Mesenchymal stem cell (in vitro differentiated cells and primary cell): ENCODE results near the gene KIF18B.
A peak's percentile ranks its signal among the peaks of the same experiment; 100 is the strongest.

ENCODE experiments used
- DNase-seq: peaks from one replicate; pipeline ENCODE4 v3.0.0-alpha.2; 2013
- H2AFZ ChIP-seq: one replicate; pipeline ENCODE4 v1.6.1; 2013; ENCODE audit warnings: low read depth, mild to moderate bottlenecking, control low read depth, inconsistent platforms, low read length, moderate library complexity
- H2AK5ac ChIP-seq: 2 replicates; pipeline ENCODE4 v1.6.1; 2013; ENCODE audit warnings: low read length, moderate library complexity, mild to moderate bottlenecking, inconsistent platforms; ENCODE audit not compliant: severe bottlenecking
- H2BK120ac ChIP-seq: one replicate; pipeline ENCODE4 v1.6.1; 2013; ENCODE audit warnings: low read depth, mild to moderate bottlenecking, inconsistent platforms, low read length, moderate library complexity
- H2BK12ac ChIP-seq, 2 experiments: one replicate each; pipeline ENCODE4 v1.6.1; 2013; ENCODE audit warnings: inconsistent platforms in 2 of 2, low read length in 2 of 2, mild to moderate bottlenecking in 2 of 2, moderate library complexity in 2 of 2, control low read depth in 1 of 2
- H2BK15ac ChIP-seq: one replicate; pipeline ENCODE4 v1.6.1; 2013; ENCODE audit warnings: mild to moderate bottlenecking, low read depth, inconsistent platforms; ENCODE audit not compliant: poor library complexity, severe bottlenecking
- H2BK5ac ChIP-seq: 2 replicates; pipeline ENCODE4 v1.6.1; 2013; ENCODE audit warnings: low read depth, mild to moderate bottlenecking, low read length, control low read depth, inconsistent platforms; ENCODE audit not compliant: poor library complexity, severe bottlenecking
- H3K14ac ChIP-seq, 2 experiments: one replicate each; pipeline ENCODE4 v1.6.1; 2013; ENCODE audit warnings: inconsistent platforms in 2 of 2, low read length in 2 of 2, control low read depth in 1 of 2, mild to moderate bottlenecking in 1 of 2, moderate library complexity in 1 of 2
- H3K18ac ChIP-seq, 2 experiments: one replicate each; pipeline ENCODE4 v1.6.1; 2013; ENCODE audit warnings: inconsistent platforms in 2 of 2, low read length in 2 of 2, control low read depth in 1 of 2, low read depth in 1 of 2, mild to moderate bottlenecking in 1 of 2
- H3K23ac ChIP-seq, 2 experiments: one replicate each; pipeline ENCODE4 v1.6.1; 2013; ENCODE audit warnings: inconsistent platforms in 2 of 2, low read length in 2 of 2, mild to moderate bottlenecking in 2 of 2, moderate library complexity in 2 of 2, control low read depth in 1 of 2
- H3K27ac ChIP-seq: 2 replicates; pipeline ENCODE4 v1.5.1; 2013; ENCODE audit warnings: mild to moderate bottlenecking, moderate library complexity, low read length, control low read depth, inconsistent platforms; ENCODE audit not compliant: poor library complexity, severe bottlenecking
- H3K27me3 ChIP-seq, 2 experiments: 2 replicates each; pipeline versions ENCODE4 v1.6.1 to v1.7.0; 2013; ENCODE audit warnings: low read length in 2 of 2, mild to moderate bottlenecking in 2 of 2, moderate library complexity in 2 of 2, control low read depth in 1 of 2, inconsistent platforms in 1 of 2; ENCODE audit not compliant: control insufficient read depth in 1 of 2, insufficient read depth in 1 of 2
- H3K36me3 ChIP-seq, 2 experiments: 2 replicates each; pipeline versions ENCODE4 v1.6.1 to v1.7.0; 2013; ENCODE audit warnings: low read length in 2 of 2, control low read depth in 1 of 2, inconsistent platforms in 1 of 2, low read depth in 1 of 2, mild to moderate bottlenecking in 1 of 2; ENCODE audit not compliant: insufficient read depth in 2 of 2, control insufficient read depth in 1 of 2
- H3K4ac ChIP-seq, 2 experiments: one replicate each; pipeline ENCODE4 v1.6.1; 2013; ENCODE audit warnings: inconsistent platforms in 2 of 2, low read length in 2 of 2, mild to moderate bottlenecking in 2 of 2, moderate library complexity in 2 of 2, control low read depth in 1 of 2, low read depth in 1 of 2
- H3K4me1 ChIP-seq: 2 replicates; pipeline ENCODE4 v1.6.1; 2013; ENCODE audit warnings: low read depth, low read length, control low read depth; ENCODE audit not compliant: control insufficient read depth, insufficient read depth
- H3K4me2 ChIP-seq: 2 replicates; pipeline ENCODE4 v1.6.1; 2013; ENCODE audit warnings: low read length, mild to moderate bottlenecking, inconsistent platforms; ENCODE audit not compliant: poor library complexity, severe bottlenecking
- H3K4me3 ChIP-seq, 2 experiments: 2 replicates each; pipeline versions ENCODE4 v1.5.1 to v1.7.0; 2013; ENCODE audit warnings: low read length in 2 of 2, mild to moderate bottlenecking in 2 of 2, control low read depth in 1 of 2, low read depth in 1 of 2; ENCODE audit not compliant: insufficient read depth in 1 of 2
- H3K79me1 ChIP-seq: replicated peaks from 2 replicates; pipeline ENCODE4 v1.6.1; 2013; ENCODE audit warnings: mild to moderate bottlenecking, control low read depth, low read length, inconsistent platforms; ENCODE audit not compliant: poor library complexity, severe bottlenecking
- H3K9ac ChIP-seq: 2 replicates; pipeline ENCODE4 v1.7.0; 2013; ENCODE audit warnings: mild to moderate bottlenecking, low read length, moderate library complexity
- H3K9me3 ChIP-seq: 2 replicates; pipeline ENCODE4 v1.7.0; 2013; ENCODE audit warnings: mild to moderate bottlenecking, low read length; ENCODE audit not compliant: control insufficient read depth
- H4K8ac ChIP-seq: one replicate; pipeline ENCODE4 v1.6.1; 2013; ENCODE audit warnings: inconsistent platforms, mild to moderate bottlenecking, low read length, moderate library complexity
- H4K91ac ChIP-seq: one replicate; pipeline ENCODE4 v1.6.1; 2013; ENCODE audit warnings: mild to moderate bottlenecking, low read length, inconsistent platforms
- WGBS: methylation state at CpG from one replicate; pipeline ENCODE4 v1.1.7; 2013; ENCODE audit warnings: mixed read lengths; 5-methylcytosine and 5-hydroxymethylcytosine counted together

KIF18B gene

GRCh38 chr17:44927696-44928095, 19.9 kb downstream of the KIF18B start:
- Histone ChIP-seq H3K14ac (no peak overlapping the region), H2AFZ (no peak overlapping the region), H2BK15ac (no peak overlapping the region), H4K8ac (no peak overlapping the region), H3K4ac (no peak overlapping the region), H3K4me1 (no peaks in the 10 kb centered on the region), H3K4me3 (no peak overlapping the region), H3K27me3 (peaks cover 0 to 7% of the 10 kb centered on the region in 2 experiments), H3K18ac (no peak overlapping the region), H2BK5ac (no peak overlapping the region), H2BK12ac (no peak overlapping the region), H2AK5ac (no peak overlapping the region), H4K91ac (no peak overlapping the region), H3K27ac (no peak overlapping the region), H3K23ac (no peak overlapping the region), H3K4me2 (no peak overlapping the region), H2BK120ac (no peak overlapping the region), H3K9ac (no peak overlapping the region), H3K9me3 (no peaks in the 10 kb centered on the region), H3K36me3 (peaks cover 7 to 40% of the 10 kb centered on the region in 2 experiments), H3K79me1 (peaks cover 6% of the 10 kb centered on the region)
- 100% methylated on average over 3 of the region's 3 CpGs for WGBS
- no peak for DNase-seq

- Histone ChIP-seq H3K4me3 (no peak overlapping the region), H3K14ac (no peak overlapping the region), H3K27ac (no peak overlapping the region), H2AFZ (no peak overlapping the region), H3K4ac (no peak overlapping the region), H3K4me1 (no peaks in the 10 kb centered on the region), H3K4me2 (no peak overlapping the region), H3K36me3 (peaks cover 7 to 34% of the 10 kb centered on the region in 2 experiments), H3K9ac (no peak overlapping the region), H3K9me3 (no peaks in the 10 kb centered on the region), H4K91ac (no peak overlapping the region), H2BK12ac (no peak overlapping the region), H3K18ac (no peak overlapping the region), H2BK15ac (no peak overlapping the region), H3K79me1 (peaks cover 3% of the 10 kb centered on the region), H2AK5ac (no peak overlapping the region), H3K23ac (no peak overlapping the region), H4K8ac (no peak overlapping the region), H2BK5ac (no peak overlapping the region), H2BK120ac (no peak overlapping the region), H3K27me3 (peaks cover 4 to 12% of the 10 kb centered on the region in 2 experiments)
- WGBS: over 99% methylated on average over 9 of the region's 15 CpGs
- DNase-seq: no peak
Observed at GRCh38 chr17:44926821-44927525, 20.6 kb downstream of the KIF18B start.

GRCh38 chr17:44925731-44926697, 21.6 kb downstream of the KIF18B start:
- Histone ChIP-seq H3K4me3 (no peak overlapping the region), H2BK120ac (no peak overlapping the region), H3K27ac (no peak overlapping the region), H3K36me3 (peaks cover 3 to 26% of the 10 kb centered on the region in 2 experiments), H3K4me1 (peaks cover 2% of the 10 kb centered on the region), H2AFZ (no peak overlapping the region), H3K23ac (peak overlapping the region in 1 of 2 experiments; percentile 5), H3K9me3 (no peaks in the 10 kb centered on the region), H2BK5ac (no peak overlapping the region), H2AK5ac (no peak overlapping the region), H4K8ac (no peak overlapping the region), H2BK12ac (no peak overlapping the region), H3K79me1 (peaks cover 3% of the 10 kb centered on the region), H3K4me2 (no peak overlapping the region), H3K14ac (no peak overlapping the region), H3K18ac (no peak overlapping the region), H3K27me3 (peaks cover 8 to 18% of the 10 kb centered on the region in 2 experiments), H2BK15ac (no peak overlapping the region), H4K91ac (no peak overlapping the region), H3K9ac (no peak overlapping the region), H3K4ac (no peak overlapping the region)
- WGBS: over 99% methylated on average over 14 of the region's 18 CpGs
- DNase-seq: no peak

- no peaks in the 10 kb centered on the region for H3K9me3 ChIP-seq
- no peak overlapping the region for H3K4me2 ChIP-seq
- peaks cover 3 to 24% of the 10 kb centered on the region in 2 experiments for H3K36me3 ChIP-seq
- no peak for DNase-seq
- peaks cover 2% of the 10 kb centered on the region for H3K4me1 ChIP-seq
- no peak overlapping the region for H3K9ac ChIP-seq
- H2BK5ac ChIP-seq: no peak overlapping the region
- H3K23ac ChIP-seq: no peak overlapping the region
- H4K91ac ChIP-seq: no peak overlapping the region
- no peak overlapping the region for H3K4ac ChIP-seq
- no peak overlapping the region for H2AK5ac ChIP-seq
- no peak overlapping the region for H3K27ac ChIP-seq
- H3K4me3 ChIP-seq: no peak overlapping the region
- WGBS: 75% methylated on average over 9 of the region's 9 CpGs
- H3K18ac ChIP-seq: no peak overlapping the region
- no peak overlapping the region for H2BK120ac ChIP-seq
- peaks cover 3% of the 10 kb centered on the region for H3K79me1 ChIP-seq
- no peak overlapping the region for H4K8ac ChIP-seq
- no peak overlapping the region for H2BK15ac ChIP-seq
- no peak overlapping the region for H2AFZ ChIP-seq
- no peak overlapping the region for H3K14ac ChIP-seq
- peaks cover 8 to 25% of the 10 kb centered on the region in 2 experiments for H3K27me3 ChIP-seq
- no peak overlapping the region for H2BK12ac ChIP-seq
Observed at GRCh38 chr17:44924107-44924544, 23.4 kb downstream of the KIF18B start.
